RWPE2 (cell line): ENCODE measurements around the gene PRSS33.

Experiments
- ATAC-seq: fragments of 200-7000 bp; cut with Tn5 transposase; 3 replicates; pipeline ENCODE4 v1.9.1; 2021; ENCODE audit warnings: low read depth
- DNase-seq: peaks from one replicate; pipeline ENCODE4 v3.0.0-alpha.2; 2020; ENCODE audit warnings: low spot score
- H3K27ac ChIP-seq: fragments of 450-650 bp; 2 replicates; pipeline ENCODE4 v1.5.1; 2017; ENCODE audit warnings: mild to moderate bottlenecking; ENCODE audit not compliant: poor library complexity, severe bottlenecking
- H3K27me3 ChIP-seq: fragments of 250-450 bp; sonication (Bioruptor Pico); 2 replicates; pipeline ENCODE4 v1.5.1; 2021; ENCODE audit warnings: mild to moderate bottlenecking, moderate library complexity; ENCODE audit not compliant: insufficient read depth, poor library complexity, severe bottlenecking
- H3K36me3 ChIP-seq: fragments of 250-450 bp; sonication (Bioruptor Pico); 2 replicates; pipeline ENCODE4 v1.5.1; 2020; ENCODE audit warnings: low read depth, mild to moderate bottlenecking, moderate library complexity
- H3K4me1 ChIP-seq: fragments of 250-450 bp; sonication (Bioruptor Pico); 2 replicates; pipeline ENCODE4 v1.5.1; 2021; ENCODE audit warnings: mild to moderate bottlenecking, moderate library complexity; ENCODE audit not compliant: insufficient read depth, poor library complexity, severe bottlenecking
- H3K4me3 ChIP-seq: fragments of 250-450 bp; sonication (Bioruptor Pico); 2 replicates; pipeline ENCODE4 v1.5.1; 2021; ENCODE audit warnings: mild to moderate bottlenecking, moderate library complexity; ENCODE audit not compliant: severe bottlenecking
- H3K9me3 ChIP-seq: fragments of 250-450 bp; sonication (Bioruptor Pico); 2 replicates; pipeline ENCODE4 v1.5.1; 2021; ENCODE audit warnings: mild to moderate bottlenecking, moderate library complexity; ENCODE audit not compliant: severe bottlenecking
- CTCF ChIP-seq: fragments of 450-650 bp; IDR thresholded peaks from one replicate; pipeline ENCODE4 v1.5.1; 2017; ENCODE audit warnings: mild to moderate bottlenecking, moderate library complexity; ENCODE audit not compliant: poor library complexity, severe bottlenecking

The PRSS33 gene

DNA sequence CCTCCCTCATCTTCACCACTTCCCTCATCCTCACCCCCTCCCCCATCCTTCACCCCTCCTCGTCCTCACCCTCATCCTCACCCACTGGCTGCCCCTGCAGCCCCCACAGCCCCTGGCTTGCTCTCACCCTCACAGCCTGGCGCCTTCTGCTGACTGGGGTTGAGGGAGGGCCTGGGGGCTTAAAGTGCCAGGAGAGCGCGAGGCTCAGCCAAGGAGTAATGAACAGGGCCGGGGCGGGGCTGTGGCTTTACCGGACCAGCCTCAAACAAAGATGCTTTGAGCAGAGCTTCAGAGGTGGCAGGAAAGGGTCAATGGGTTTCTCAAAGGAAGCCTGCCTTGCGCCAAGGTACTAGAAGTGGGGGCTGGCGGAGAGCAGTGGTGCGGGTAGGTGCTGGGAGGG lies at the start of gene PRSS33:
PRSS33 (minus strand) TSS at position 155 of the 400 bp plus-strand sequence. CDS start 1,013 bp downstream, outside the sequence.
- no peaks in the 10 kb centered on the region for H3K9me3 ChIP-seq
- peaks cover 4% of the 10 kb centered on the region for H3K27me3 ChIP-seq
- DNase-seq: peak; percentile 49
- no peak within 1 kb of the TSS for H3K4me3 ChIP-seq
- H3K36me3 ChIP-seq: no peaks in the 10 kb centered on the region
- ATAC-seq: no peak
- H3K4me1 ChIP-seq: no peaks in the 10 kb centered on the region
- no peak within 1 kb of the TSS for H3K27ac ChIP-seq
- TF ChIP-seq CTCF: no peak

DNA sequence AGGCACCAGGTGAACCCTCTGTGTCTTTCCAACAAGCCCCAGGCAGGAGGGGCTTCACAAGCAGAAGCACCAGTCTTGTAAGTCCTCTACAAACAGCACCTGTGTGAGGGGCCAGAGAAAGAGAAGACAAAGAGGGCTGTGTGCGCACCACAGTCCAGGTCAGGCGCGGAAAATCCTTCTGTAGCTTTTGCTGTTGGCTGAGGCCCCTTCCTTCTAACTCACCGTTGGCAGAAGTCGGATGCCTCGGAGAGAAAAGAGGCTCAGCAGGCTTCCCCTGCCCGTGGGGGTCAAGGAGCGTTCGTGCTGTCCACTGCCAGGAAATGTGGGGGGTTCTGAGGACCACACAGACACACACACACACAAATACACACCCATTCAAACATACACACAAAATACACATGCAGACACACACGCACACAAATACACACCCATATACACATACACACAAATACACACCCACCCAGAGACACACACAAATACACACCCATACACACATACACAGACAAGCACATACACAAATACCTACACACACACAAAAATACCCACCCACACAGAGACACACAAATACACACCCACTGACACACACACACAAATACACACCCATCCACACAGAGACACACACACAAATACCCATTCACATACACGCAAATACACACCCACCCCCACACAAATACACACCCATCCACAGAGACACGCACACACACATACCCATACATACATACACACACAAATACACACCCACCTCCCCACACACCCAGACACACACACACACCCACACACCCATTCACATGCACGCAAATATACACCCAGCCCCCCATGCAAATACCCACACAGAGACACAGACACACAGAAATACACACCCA lies 49.5 kb upstream of the PRSS33 start:
- Histone ChIP-seq H3K4me3 (no peak overlapping the region), H3K9me3 (no peaks in the 10 kb centered on the region), H3K4me1 (peaks cover 18% of the 10 kb centered on the region), H3K36me3 (no peaks in the 10 kb centered on the region), H3K27ac (peak overlapping the region; percentile 95), H3K27me3 (no peaks in the 10 kb centered on the region)
- DNase-seq: no peak
- no peak for TF ChIP-seq CTCF
- ATAC-seq: no peak

GRCh38 chr16:2835638-2836493 lies 48.5 kb upstream of the PRSS33 start:
- Histone ChIP-seq H3K27me3 (no peaks in the 10 kb centered on the region), H3K36me3 (no peaks in the 10 kb centered on the region), H3K9me3 (no peaks in the 10 kb centered on the region), H3K4me3 (no peak overlapping the region), H3K4me1 (peaks cover 18% of the 10 kb centered on the region), H3K27ac (peak overlapping the region; percentile 95)
- DNase-seq (peak; percentile 96), ATAC-seq (peak; percentile 89)
- TF ChIP-seq CTCF: no peak

DNA sequence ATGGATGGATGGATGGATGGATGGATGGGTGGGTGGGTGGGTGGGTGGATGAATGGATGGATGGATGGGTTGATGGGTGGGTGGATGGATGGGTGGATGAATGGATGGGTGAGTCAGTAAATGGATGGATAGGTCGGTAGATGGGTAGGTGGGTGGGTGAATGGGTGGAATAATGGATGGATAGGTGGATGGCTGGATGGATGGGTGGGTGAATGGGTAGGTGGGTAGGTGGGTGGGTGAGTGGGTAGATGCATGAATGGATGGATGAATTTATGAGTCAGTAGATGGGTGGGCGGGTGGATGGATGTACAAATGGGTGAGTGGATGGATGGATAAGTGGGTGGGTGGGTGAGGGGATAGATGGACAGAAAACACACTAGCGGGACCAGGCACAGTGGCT lies 47.6 kb upstream of the PRSS33 start:
- H3K36me3 ChIP-seq: no peaks in the 10 kb centered on the region
- DNase-seq (no peak), ATAC-seq (no peak)
- H3K4me1 ChIP-seq: peaks cover 23% of the 10 kb centered on the region
- H3K27ac ChIP-seq: peak overlapping the region; percentile 95
- no peak overlapping the region for H3K4me3 ChIP-seq
- no peaks in the 10 kb centered on the region for H3K27me3 ChIP-seq
- no peak for TF ChIP-seq CTCF
- no peaks in the 10 kb centered on the region for H3K9me3 ChIP-seq
